ENCODE data around the gene MAGI3. TPM values are rescaled to one million over a fixed set of nuclear protein-coding genes. Genes with fewer than 3 reads are reported as not detected.
"Not testable (repeated sequence)": the region's sequence is repeated elsewhere in the genome, so short reads cannot be mapped to it uniquely, and the experiment has no call there.

The MAGI3 gene
- total and polyA plus RNA-seq, 4 donors, result 3.0 to 28.8 (median 7.5) TPM

DNA sequence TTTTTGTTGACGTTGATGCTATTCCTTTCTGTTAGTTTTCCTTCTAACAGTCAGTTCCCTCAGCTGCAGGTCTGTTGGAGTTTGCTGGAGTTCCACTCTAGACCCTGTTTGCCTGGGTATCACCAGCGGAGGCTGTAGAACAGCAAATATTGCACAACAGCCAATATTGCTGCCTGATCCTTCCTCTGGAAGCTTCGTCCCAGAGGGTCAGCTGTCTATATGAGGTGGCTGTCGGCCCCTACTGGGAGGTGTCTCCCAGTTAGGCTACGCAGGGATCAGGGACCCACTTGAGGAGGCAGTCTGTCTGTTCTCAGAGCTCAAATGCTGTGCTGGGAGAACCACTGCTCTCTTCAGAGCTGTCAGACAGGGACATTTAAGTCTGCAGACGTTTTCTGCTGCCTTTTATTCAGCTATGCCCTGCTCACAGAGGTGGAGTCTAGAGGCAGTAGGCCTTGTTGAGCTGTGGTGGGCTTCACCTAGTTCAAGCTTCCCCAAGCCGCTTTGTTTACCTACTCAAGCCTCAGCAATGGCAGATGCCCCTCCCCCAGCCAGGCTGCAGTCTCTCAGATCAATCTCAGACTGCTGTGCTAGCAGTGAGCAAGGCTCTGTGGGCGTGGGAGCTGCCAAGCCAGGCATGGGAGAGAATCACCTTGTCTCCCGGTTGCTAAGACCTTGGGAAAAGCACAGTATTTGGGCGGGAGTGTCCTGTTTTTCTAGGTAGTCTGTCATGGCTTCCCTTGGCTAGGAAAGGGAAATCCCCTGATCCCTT is 88.3 kb downstream of the MAGI3 start:
- WGBS, result 54% methylated on average over 10 of the region's 10 CpGs
- H3K36me3 ChIP-seq (ENCODE audit: control insufficient read depth in 4 of 4, insufficient read depth in 3 of 4, low read depth in 1 of 4, low read length in 3 of 4); H3K4me3 ChIP-seq (ENCODE audit: low read depth in 1 of 3, low read length in 3 of 3); H3K27me3 ChIP-seq (ENCODE audit: control insufficient read depth in 4 of 4, insufficient read depth in 4 of 4, low read length in 3 of 4); DNase-seq (ENCODE audit: low spot score); H3K9me3 ChIP-seq (ENCODE audit: control insufficient read depth in 4 of 4, low read length in 3 of 4); H3K9ac ChIP-seq (ENCODE audit: low read depth in 1 of 2, low read length in 2 of 2); H3K27ac ChIP-seq (ENCODE audit: low read depth in 1 of 2, low read length in 2 of 2): not testable (repeated sequence)
- TF ChIP-seq HNF4A (conservative IDR thresholded peaks at IDR 0.05) (peak; percentile 34 to 46), YY1 (IDR thresholded peaks at IDR 0.05) (peak; percentile 30), RAD21 (IDR thresholded peaks at IDR 0.05) (peak; percentile 44 to 54), RXRA (IDR thresholded peaks at IDR 0.05) (peak; percentile 31 to 39)
- H3K4me1 ChIP-seq (ENCODE audit: control insufficient read depth in 4 of 4, insufficient read depth in 4 of 4, low read length in 3 of 4), result peaks cover 0 to 13% (median 7%) of the 10 kb centered on the region in 4 donors

DNA sequence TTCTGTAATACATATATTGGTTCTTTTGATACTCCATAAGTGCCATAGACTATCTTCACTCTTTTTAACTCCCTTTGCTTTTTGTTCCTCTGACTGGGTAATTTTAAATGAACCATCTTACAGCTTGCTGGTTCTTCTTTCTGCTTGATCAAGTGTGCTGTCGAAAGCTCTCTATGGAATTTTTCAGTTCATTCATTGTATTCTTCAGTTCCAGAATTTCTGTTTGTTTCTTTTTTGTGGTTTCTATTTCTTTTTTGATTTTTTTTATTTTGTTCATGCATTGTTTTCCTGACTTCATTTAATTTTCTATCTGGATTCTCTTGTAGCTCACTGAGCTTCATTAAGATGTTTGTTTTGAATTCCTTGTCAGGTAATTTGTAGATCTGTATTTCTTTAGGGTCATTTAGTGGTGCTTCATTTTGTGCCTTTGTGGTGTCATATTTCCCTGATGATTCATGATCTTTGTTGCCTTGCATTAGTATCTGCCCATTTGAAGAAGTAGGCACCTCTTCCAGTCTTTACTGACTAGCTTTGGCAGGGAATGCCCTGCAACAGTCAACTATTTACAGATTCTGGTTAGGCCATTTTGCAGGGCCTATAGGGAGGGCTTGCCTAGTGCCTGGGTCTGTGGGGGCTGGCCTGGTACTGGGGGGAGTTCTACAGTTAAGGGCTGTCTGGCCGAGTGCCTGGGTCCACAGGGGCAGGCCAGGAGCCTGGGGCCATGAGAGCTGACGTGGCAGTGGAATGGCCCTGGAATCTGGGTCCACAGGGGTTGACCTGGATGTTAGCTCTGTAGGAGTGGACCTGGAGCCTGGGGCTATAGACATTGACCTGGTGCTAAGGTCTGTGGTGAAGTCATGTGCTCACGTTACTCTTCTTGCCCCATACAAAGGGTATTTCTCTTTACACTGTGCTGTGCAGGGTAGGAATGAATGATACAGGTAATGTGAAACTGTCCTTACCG is 89.7 kb downstream of the MAGI3 start:
- no peak for DNase-seq (ENCODE audit: low spot score)
- H3K9me3 ChIP-seq (ENCODE audit: control insufficient read depth in 4 of 4, low read length in 3 of 4), result peaks cover 0 to 2% (median 2%) of the 10 kb centered on the region in 4 donors
- no peaks in the 10 kb centered on the region for H3K36me3 ChIP-seq (ENCODE audit: control insufficient read depth in 4 of 4, insufficient read depth in 3 of 4, low read depth in 1 of 4, low read length in 3 of 4)
- TF ChIP-seq FOXA1 (IDR thresholded peaks at IDR 0.05) (no peak), SP1 (IDR thresholded peaks at IDR 0.05) (peak; percentile 28), FOXA2 (IDR thresholded peaks at IDR 0.05) (no peak), NR2F2 (IDR thresholded peaks at IDR 0.05) (no peak), RXRA (IDR thresholded peaks at IDR 0.05) (peak; percentile 53 to 62), JUND (IDR thresholded peaks at IDR 0.05) (no peak), HNF4A (conservative IDR thresholded peaks at IDR 0.05) (peak; percentile 89 to 99), GABPA (IDR thresholded peaks at IDR 0.05 in 1 of 2, conservative IDR thresholded peaks at IDR 0.05 in 1 of 2) (no peak), TAF1 (conservative IDR thresholded peaks at IDR 0.05) (no peak), HNF4G (IDR thresholded peaks at IDR 0.05) (peak; percentile 88), EGR1 (IDR thresholded peaks at IDR 0.05; ENCODE audit: low read depth in 2 of 2) (no peak), YY1 (IDR thresholded peaks at IDR 0.05) (no peak), RAD21 (IDR thresholded peaks at IDR 0.05) (no peak)
- TF ChIP-seq, protein P1, sequence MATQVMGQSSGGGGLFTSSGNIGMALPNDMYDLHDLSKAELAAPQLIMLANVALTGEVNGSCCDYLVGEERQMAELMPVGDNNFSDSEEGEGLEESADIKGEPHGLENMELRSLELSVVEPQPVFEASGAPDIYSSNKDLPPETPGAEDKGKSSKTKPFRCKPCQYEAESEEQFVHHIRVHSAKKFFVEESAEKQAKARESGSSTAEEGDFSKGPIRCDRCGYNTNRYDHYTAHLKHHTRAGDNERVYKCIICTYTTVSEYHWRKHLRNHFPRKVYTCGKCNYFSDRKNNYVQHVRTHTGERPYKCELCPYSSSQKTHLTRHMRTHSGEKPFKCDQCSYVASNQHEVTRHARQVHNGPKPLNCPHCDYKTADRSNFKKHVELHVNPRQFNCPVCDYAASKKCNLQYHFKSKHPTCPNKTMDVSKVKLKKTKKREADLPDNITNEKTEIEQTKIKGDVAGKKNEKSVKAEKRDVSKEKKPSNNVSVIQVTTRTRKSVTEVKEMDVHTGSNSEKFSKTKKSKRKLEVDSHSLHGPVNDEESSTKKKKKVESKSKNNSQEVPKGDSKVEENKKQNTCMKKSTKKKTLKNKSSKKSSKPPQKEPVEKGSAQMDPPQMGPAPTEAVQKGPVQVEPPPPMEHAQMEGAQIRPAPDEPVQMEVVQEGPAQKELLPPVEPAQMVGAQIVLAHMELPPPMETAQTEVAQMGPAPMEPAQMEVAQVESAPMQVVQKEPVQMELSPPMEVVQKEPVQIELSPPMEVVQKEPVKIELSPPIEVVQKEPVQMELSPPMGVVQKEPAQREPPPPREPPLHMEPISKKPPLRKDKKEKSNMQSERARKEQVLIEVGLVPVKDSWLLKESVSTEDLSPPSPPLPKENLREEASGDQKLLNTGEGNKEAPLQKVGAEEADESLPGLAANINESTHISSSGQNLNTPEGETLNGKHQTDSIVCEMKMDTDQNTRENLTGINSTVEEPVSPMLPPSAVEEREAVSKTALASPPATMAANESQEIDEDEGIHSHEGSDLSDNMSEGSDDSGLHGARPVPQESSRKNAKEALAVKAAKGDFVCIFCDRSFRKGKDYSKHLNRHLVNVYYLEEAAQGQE (IDR thresholded peaks at IDR 0.05), result no peak
- TF ChIP-seq, protein P2, sequence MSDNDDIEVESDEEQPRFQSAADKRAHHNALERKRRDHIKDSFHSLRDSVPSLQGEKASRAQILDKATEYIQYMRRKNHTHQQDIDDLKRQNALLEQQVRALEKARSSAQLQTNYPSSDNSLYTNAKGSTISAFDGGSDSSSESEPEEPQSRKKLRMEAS (IDR thresholded peaks at IDR 0.05), result no peak
- TF ChIP-seq, protein P3, sequence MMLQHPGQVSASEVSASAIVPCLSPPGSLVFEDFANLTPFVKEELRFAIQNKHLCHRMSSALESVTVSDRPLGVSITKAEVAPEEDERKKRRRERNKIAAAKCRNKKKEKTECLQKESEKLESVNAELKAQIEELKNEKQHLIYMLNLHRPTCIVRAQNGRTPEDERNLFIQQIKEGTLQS (IDR thresholded peaks at IDR 0.05), result no peak
- TF ChIP-seq, protein P4, sequence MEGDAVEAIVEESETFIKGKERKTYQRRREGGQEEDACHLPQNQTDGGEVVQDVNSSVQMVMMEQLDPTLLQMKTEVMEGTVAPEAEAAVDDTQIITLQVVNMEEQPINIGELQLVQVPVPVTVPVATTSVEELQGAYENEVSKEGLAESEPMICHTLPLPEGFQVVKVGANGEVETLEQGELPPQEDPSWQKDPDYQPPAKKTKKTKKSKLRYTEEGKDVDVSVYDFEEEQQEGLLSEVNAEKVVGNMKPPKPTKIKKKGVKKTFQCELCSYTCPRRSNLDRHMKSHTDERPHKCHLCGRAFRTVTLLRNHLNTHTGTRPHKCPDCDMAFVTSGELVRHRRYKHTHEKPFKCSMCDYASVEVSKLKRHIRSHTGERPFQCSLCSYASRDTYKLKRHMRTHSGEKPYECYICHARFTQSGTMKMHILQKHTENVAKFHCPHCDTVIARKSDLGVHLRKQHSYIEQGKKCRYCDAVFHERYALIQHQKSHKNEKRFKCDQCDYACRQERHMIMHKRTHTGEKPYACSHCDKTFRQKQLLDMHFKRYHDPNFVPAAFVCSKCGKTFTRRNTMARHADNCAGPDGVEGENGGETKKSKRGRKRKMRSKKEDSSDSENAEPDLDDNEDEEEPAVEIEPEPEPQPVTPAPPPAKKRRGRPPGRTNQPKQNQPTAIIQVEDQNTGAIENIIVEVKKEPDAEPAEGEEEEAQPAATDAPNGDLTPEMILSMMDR (IDR thresholded peaks at IDR 0.05; ENCODE audit: low read depth, low read length, missing input control), result no peak
- TF ChIP-seq, protein P5, sequence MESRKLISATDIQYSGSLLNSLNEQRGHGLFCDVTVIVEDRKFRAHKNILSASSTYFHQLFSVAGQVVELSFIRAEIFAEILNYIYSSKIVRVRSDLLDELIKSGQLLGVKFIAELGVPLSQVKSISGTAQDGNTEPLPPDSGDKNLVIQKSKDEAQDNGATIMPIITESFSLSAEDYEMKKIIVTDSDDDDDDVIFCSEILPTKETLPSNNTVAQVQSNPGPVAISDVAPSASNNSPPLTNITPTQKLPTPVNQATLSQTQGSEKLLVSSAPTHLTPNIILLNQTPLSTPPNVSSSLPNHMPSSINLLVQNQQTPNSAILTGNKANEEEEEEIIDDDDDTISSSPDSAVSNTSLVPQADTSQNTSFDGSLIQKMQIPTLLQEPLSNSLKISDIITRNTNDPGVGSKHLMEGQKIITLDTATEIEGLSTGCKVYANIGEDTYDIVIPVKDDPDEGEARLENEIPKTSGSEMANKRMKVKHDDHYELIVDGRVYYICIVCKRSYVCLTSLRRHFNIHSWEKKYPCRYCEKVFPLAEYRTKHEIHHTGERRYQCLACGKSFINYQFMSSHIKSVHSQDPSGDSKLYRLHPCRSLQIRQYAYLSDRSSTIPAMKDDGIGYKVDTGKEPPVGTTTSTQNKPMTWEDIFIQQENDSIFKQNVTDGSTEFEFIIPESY (IDR thresholded peaks at IDR 0.05), result no peak
- no peaks in the 10 kb centered on the region for H3K27me3 ChIP-seq (ENCODE audit: control insufficient read depth in 4 of 4, insufficient read depth in 4 of 4, low read length in 3 of 4)
- WGBS, result 68% methylated on average over 5 of the region's 5 CpGs
- H3K9ac ChIP-seq (ENCODE audit: low read depth in 1 of 2, low read length in 2 of 2), result no peak overlapping the region
- no peak overlapping the region for H3K27ac ChIP-seq (ENCODE audit: low read depth in 1 of 2, low read length in 2 of 2)
- H3K4me1 ChIP-seq (ENCODE audit: control insufficient read depth in 4 of 4, insufficient read depth in 4 of 4, low read length in 3 of 4), result peaks cover 0 to 13% (median 7%) of the 10 kb centered on the region in 4 donors
- H3K4me3 ChIP-seq (ENCODE audit: low read depth in 1 of 3, low read length in 3 of 3), result no peak overlapping the region

DNA sequence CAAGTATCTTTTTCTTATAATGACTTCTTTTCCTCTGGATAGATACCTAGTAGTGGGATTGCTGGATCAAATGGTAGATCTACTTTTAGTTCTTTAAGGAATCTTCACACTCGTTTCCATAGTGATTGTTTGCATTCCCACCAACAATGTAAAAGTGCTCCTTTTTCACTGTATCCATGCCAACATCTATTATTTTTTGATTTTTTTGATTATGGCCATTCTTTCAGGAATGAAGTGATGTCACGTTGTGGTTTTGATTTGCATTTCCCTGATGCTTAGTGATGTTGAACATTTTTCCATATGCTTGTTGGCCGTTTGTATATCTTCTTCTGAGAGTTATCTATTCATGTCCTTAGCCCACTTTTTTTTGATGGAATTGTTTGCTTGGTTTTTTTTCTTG is 94.8 kb downstream of the MAGI3 start:
- 91% methylated on average over 3 of the region's 3 CpGs for whole genome bisulfite sequencing
- not testable (repeated sequence) for H3K27me3 ChIP-seq (ENCODE audit: control insufficient read depth in 4 of 4, insufficient read depth in 4 of 4, low read length in 3 of 4)

More for the DNA sequence above, 94.8 kb downstream of the MAGI3 start:
- H3K27ac ChIP-seq (ENCODE audit: low read depth in 1 of 2, low read length in 2 of 2); H3K36me3 ChIP-seq (ENCODE audit: control insufficient read depth in 4 of 4, insufficient read depth in 3 of 4, low read depth in 1 of 4, low read length in 3 of 4); DNase-seq (ENCODE audit: low spot score); H3K9ac ChIP-seq (ENCODE audit: low read depth in 1 of 2, low read length in 2 of 2); H3K4me3 ChIP-seq (ENCODE audit: low read depth in 1 of 3, low read length in 3 of 3); H3K4me1 ChIP-seq (ENCODE audit: control insufficient read depth in 4 of 4, insufficient read depth in 4 of 4, low read length in 3 of 4); H3K9me3 ChIP-seq (ENCODE audit: control insufficient read depth in 4 of 4, low read length in 3 of 4): not testable (repeated sequence)

Measured in liver (tissue), 9 donors.